ENCODE measurements around the gene PEPD.

Gene PEPD

GRCh38 chr19:33407716-33408115 lies 113.9 kb downstream of the PEPD start:
- DNase-seq (ENCODE audit: low read depth in 2 of 2): no peak

GRCh38 chr19:33407140-33407551 lies 114.4 kb downstream of the PEPD start:
- no peak for DNase-seq (ENCODE audit: low read depth in 2 of 2)

GRCh38 chr19:33406521-33407139 lies 115.0 kb downstream of the PEPD start:
- peak; percentile 26 to 34 for DNase-seq (ENCODE audit: low read depth in 2 of 2)

- DNase-seq (ENCODE audit: low read depth in 2 of 2): no peak
Measured at GRCh38 chr19:33405553-33406461, 115.8 kb downstream of the PEPD start.

DNA sequence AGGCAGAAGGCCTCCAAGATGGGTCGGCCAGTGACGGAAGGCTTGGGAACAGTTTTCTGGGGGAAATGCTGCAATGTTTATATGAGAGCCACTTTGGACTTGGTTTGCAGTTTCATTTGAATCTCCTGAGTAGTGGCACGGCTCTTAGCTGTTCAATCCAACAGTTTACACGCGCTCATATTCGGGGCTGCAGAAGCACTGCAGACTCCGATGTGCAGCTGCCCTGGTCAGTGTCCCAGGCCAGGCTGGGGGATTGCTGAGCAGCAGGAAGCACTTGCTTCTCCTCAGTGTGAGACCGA lies 116.4 kb downstream of the PEPD start:
- no peak for DNase-seq (ENCODE audit: low read depth in 2 of 2)

DNA sequence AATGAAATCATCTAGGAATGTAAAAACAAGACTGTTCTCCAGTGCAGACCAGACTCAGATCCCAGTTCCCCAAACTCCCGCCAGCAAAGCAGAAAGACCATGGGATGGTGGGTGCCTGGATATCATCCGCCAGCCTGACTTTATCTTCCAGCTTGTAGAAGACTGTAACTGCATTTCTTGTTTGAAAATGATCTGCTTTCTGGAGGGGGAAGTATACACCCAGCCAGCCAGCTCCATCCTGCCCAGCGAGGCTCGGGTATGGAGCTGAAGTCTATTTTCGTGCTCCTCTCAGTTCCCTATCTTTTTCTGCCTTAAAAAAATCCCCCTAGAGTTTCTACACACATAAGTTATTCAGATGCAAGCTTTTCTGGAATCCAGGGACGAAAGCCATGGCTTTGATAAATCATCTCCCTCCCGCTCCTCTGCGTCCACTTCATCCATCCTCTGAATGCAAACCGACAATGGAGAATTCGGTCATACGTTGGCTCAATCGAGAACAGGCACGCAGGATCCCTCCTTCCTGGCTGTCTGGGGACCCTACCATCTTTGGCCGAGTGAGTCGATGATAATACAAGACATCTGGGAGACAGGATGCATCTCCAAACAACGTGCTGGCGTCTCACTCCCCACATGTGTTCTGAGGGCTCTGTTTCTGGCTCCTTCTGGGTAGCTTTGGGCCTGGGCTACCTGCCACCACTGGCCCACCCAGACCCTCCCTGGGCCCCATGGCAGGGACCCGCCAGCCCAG lies 116.9 kb downstream of the PEPD start:
- DNase-seq (ENCODE audit: low read depth in 2 of 2): no peak

DNA sequence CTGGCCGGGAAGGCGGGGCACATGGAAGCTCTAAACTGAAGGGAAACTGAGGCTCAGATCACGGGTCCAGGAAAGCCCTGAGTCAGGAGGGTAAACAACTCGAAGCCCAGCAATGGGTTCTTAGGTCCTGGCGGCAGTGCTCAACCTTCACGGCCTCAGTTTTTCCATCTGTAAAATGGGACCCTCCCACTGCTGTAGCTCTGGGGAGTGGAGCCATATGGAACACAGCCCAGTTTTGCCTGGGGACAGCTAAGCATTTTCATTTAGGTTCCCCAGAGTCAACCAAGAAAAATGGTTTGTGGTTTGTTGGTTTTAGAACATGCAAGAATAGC lies 117.7 kb downstream of the PEPD start:
- DNase-seq (ENCODE audit: low read depth in 2 of 2): no peak

- DNase-seq (ENCODE audit: low read depth in 2 of 2): no peak
Measured at GRCh38 chr19:33403221-33403972, 118.2 kb downstream of the PEPD start.

DNA sequence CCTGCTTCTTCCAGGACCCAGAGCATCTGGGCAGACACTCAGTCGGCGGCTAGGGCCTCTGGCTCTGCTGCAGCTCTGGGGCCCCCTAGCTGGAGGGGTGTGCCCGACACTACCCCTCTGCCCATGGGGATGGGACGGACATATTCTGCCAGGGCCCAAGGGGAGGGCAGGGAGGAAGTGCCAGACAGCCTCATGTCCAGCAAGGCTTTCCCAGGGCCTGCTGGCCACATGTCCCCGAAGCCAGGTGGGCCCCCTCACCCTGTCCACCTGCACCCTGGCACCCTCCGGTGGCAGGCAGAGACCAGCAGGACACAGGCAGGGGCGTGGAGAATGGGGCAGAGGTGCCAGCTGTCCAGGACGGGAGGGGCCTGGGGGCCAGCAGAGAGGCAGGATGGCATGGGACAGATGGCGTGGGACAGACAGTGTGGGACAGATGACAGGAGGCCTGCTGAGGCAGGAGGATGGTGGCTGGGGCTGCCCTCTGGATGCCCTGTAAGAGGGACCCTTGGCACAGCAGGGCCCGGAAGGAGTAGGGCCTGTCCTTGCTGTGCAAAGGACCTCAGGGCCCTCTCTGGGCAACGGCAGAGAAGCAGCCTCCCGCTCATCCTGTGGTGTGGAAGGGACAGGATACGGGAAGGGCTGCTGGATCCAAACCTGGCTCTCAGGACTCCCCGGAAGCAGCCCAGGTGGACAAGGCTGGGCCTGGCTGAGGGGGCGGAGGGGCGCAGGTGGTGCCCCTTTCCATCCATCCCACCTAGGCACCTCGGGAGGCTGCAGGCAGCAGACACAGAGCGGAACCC lies 119.0 kb downstream of the PEPD start:
- no peak for DNase-seq (ENCODE audit: low read depth in 2 of 2)

GRCh38 chr19:33401683-33402420 lies 119.7 kb downstream of the PEPD start:
- DNase-seq (ENCODE audit: low read depth in 2 of 2): no peak

DNA sequence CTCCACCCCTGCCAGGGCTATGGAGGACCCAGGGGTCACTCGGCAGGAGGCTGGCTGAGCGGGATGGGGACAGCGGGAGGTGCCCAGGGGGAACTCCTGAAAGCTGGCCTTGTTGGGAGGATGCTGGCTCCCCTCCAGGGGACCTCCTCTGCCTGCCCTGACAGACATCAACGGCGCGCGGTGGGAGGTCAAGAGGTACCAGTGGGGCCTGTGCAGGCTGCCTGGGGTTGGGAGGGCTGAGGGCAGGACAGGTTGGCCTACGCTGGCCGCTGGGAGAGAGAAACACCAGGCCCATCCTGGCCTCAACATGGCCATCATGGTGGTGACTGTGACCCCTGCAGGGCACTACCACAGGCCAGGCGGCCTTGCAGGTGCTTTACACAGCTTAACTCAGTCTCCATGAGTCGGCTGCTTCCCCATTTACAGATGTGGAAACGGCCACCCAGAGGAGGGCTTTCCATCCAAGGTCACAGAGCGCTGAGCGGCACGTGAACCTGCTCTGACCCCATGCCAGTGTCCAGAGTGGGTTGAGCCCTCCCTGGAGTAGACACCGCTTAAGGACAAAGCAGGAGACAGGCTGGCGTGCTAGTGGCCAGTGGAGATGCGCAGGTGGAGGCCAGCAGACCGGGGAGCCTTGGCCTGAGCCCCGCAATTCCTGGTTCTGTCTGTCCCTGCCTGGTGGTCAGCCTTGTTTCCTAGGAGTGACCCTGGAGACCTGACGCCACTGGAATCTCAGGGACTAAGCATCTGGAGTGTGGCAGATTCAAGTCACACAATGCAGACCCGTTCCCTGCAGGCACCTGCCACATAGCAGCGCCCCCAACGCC lies 120.5 kb downstream of the PEPD start:
- no peak for DNase-seq (ENCODE audit: low read depth in 2 of 2)

DNA sequence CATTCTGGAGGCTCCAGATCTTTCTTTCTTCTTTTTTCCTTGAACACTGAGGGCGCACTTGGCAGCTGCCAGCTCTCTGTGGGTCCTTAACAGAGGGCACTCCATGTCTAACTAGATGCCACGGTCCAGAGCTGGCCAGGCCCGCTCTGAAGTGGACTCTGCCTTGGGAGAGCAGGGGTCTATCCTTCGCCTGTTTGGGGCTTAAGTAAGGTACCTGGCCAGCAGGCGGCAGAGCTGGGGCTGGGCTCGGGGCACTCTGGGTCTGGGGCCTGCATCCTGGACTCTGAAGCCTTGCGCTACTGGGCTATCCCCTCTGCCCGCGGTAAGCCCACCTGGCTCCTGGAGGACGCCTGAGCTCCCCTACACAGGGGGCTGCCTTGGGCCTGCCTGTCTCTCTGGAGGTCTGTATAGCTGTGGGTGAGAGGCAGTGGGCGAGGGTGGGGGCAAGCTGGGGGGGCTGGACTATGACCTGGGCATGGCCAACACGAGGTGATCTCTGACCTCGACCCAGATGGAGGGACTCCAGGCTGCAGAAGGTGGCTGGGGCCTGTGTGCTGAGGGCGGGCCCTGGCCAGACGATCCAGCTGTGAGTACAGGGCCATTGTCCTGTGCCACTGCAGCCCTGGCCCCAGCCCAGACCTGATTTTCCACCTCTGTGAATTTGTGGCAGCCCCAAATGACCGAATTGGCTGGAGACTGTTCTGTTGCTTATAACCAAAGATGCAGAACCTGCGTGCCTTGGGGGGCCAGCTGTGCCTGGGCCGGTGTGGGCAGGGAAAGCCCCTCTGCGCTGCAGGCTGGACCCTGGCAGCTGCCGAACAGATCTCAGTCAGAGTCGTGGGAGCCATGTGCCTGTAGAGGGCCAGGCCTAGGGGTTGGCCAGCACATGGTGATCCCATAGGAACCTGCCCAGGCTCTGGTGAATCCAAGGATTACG lies 121.6 kb downstream of the PEPD start:
- DNase-seq (ENCODE audit: low read depth in 2 of 2): no peak

GRCh38 chr19:33399081-33399744 lies 122.4 kb downstream of the PEPD start:
- no peak for DNase-seq (ENCODE audit: low read depth in 2 of 2)

DNA sequence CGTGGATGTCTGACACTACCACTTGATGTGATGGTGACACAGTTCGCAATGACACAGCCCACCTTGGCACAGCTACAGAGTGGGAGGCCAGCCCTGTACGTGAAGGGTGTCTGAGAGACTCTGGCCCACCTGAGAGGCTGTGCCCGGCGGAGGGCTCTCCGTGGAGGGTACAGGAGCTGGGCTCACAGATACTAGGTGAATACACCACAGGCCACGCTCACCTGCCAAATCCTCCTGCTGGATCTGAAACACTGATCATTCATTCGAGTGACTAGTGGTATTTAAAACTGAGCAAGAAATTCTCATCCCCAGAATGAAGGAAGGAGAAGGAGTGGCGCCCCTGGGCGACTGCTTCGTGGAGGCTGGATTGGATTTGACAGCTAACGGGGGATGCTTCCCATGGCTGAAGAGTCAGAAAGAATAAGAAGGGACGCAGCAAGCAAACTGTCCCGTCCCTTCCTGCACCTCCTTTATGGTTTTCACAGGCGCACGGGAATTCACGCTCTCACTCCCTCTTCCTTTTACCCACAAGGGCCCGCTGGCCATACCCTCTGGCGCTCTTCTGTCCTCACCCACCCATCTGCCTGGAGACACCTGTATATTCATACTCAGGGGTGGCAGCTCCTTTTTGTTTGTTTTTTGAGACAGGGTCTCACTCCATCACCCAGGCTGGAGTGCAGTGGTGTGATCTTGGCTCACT lies 123.1 kb downstream of the PEPD start:
- no peak for DNase-seq (ENCODE audit: low read depth in 2 of 2)

DNA sequence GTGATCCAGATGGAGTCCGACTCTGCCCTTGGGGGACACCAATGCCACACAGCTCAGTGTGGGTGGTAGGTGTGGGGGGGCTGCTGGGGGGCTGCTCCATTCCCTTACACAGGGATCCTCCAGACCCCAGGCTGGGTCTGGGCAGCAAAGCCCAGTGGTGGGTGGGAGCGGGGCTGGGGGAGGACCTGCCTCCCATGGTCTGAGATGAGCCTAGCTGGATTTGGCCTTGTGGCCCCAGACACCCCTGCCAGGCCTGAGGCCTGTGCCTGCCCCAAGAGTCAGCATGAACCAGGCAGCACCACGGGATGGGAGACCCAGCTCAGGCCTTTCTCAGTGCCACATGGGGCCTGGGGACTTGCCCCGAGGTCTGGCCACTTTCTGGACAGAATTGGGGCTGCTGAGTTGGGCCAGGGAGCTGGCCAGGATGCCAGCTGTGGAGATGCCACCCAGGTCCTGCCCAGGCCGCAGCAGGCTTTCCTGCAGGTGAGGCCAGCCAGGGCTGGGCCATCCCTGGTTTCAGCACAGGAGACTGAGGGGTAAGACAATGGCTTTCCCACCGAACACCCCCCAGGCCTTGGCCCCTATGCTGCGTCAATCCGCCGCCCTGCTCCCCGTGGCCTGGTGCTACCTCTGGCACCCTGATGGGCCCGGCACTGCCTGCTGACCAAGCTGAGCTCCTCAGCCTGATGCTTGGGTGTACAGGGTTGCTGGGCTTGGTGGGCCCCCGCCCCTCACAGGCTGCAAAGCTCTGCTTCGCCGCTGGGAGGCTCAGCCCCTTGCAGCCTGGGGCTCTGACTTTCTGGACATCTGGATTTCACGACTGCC lies 123.8 kb downstream of the PEPD start:
- DNase-seq (ENCODE audit: low read depth in 2 of 2): no peak

DNA sequence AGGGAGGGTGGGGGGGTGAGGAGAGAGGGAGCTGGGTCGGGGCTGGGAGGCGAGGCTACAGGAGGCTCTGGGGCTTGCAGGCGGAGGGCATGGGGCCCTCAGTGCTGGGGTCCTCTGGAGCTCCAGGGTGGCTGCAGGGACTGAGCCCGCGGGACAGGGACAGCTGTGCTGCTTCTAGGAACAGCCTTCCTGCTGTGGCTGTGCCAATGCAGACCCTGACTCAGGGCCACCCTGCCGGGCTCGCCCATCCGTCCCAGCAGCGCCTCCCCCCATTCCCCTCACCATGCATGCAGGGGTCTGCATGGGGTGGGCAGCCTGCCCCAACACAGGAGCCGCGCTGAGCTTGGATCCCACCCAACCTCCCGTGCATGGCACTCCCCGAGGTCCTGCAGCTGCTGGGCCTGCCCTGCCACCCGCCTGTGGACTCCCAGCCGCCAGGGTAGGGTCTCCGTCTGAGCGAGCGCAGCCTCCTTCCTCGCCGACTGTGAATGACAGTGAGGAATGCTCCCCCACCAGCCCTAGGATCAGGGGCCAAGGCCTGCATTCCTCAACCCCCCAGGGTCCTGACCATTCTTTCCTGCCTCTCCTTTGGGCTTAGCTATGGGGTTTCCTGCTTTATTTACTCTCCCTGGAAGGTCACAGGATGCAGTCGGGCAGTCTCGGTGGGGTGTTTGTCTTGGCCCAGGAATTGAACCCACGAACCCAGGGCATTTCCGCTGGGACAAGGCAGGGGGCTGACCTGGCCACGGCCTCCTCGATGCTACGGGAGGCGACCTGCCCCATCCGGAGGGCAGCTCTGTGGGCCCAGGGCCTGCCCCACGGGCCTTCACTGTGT lies 124.7 kb downstream of the PEPD start:
- DNase-seq (ENCODE audit: low read depth in 2 of 2): no peak

Data from stimulated activated CD8-positive, alpha-beta memory T cell treated with anti-CD3 and anti-CD28 coated beads, Interleukin-15, amount 100 ng/mL, for 4 hours (primary cell).